Suprapubic skin (tissue), 4 donors: ENCODE measurements around the gene PEX6.

Experiments
- CTCF ChIP-seq, 2 donors: fragments of 200-600 bp in 1 of 2; fragments of 450-650 bp in 1 of 2; sonication (generic) in 1 of 2; IDR thresholded peaks; one replicate each; pipeline ENCODE4 v1.5.1; 2016 to 2019; ENCODE audit warnings: antibody characterized with exemption in 2 of 2, mild to moderate bottlenecking in 1 of 2, moderate library complexity in 1 of 2
- EP300 ChIP-seq: sonication (generic); formaldehyde crosslinking; IDR thresholded peaks from one replicate; pipeline ENCODE4 v1.6.1; 2017; ENCODE audit warnings: antibody characterized with exemption
- POLR2A ChIP-seq, 2 donors: fragments of 450-650 bp; IDR thresholded peaks; one replicate each; pipeline ENCODE4 v1.6.1; 2017; ENCODE audit warnings: antibody characterized with exemption in 2 of 2, mild to moderate bottlenecking in 2 of 2, moderate library complexity in 2 of 2
- POLR2AphosphoS5 ChIP-seq, 3 donors: sonication (generic); formaldehyde crosslinking; IDR thresholded peaks; one replicate each; pipeline ENCODE4 v1.6.1; 2017; ENCODE audit warnings: antibody characterized with exemption in 3 of 3

DNA sequence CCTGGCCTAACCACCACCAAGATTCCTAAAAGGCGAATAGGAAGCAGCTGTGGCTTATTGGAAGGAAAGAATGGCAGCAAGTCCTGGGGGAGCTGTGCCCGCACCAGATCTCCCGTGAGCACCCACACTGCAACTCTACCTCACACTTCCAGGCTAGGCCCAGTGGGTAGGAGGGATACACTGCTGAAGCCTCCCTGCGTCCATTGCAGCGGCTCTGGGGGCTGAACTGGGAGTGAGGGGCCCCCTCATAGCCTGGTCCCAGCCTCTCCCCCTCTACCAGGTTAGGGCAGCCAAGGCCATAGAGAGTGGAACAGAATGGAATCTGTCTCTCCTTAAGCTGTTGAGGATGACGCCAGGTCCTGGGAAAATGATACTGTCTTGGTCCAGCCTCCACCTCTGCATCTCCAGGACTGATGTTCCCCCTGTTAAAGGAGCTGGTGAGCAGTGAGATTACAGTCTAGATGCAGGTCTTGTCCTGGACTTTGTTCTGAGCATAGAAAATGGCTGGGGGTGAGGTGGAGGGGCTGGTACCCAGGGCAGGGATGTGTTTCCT, 38.4 kb downstream of the PEX6 start:
- TF ChIP-seq CTCF (IDR thresholded peaks at IDR 0.05) (no peak), POLR2AphosphoS5 (IDR thresholded peaks at IDR 0.05) (no peak), POLR2A (IDR thresholded peaks at IDR 0.05) (no peak), EP300 (no peak)
